Measurements from ENCODE around the gene SH3GL3.

SH3GL3 gene

GRCh38 chr15:83470887-83471286 is 23.7 kb downstream of the SH3GL3 start:
- no peak for DNase-seq

- no peak for DNase-seq
These were observed 24.2 kb downstream of the SH3GL3 start for GRCh38 chr15:83471307-83471866.

GRCh38 chr15:83472151-83472550 is 25.0 kb downstream of the SH3GL3 start:
- DNase-seq: no peak

- DNase-seq: no peak
These were observed 25.7 kb downstream of the SH3GL3 start for GRCh38 chr15:83472797-83473196.

- no peak for DNase-seq
These were observed 27.4 kb downstream of the SH3GL3 start for GRCh38 chr15:83474578-83474977.

- DNase-seq: no peak
These were observed 28.4 kb downstream of the SH3GL3 start for GRCh38 chr15:83475551-83475950.

- no peak for DNase-seq
These were observed 28.9 kb downstream of the SH3GL3 start for GRCh38 chr15:83476066-83476465.

- no peak for DNase-seq
These were observed 29.6 kb downstream of the SH3GL3 start for GRCh38 chr15:83476708-83477107.

GRCh38 chr15:83477172-83477807 is 30.1 kb downstream of the SH3GL3 start:
- DNase-seq: no peak

- no peak for DNase-seq
These were observed 30.8 kb downstream of the SH3GL3 start for GRCh38 chr15:83477808-83478537.

- no peak for DNase-seq
These were observed 36.5 kb downstream of the SH3GL3 start for GRCh38 chr15:83483612-83484011.

- DNase-seq: no peak
These were observed 37.5 kb downstream of the SH3GL3 start for GRCh38 chr15:83484636-83485035.

- no peak for DNase-seq
These were observed 39.2 kb downstream of the SH3GL3 start for GRCh38 chr15:83486363-83486762.

GRCh38 chr15:83487519-83487918 is 40.4 kb downstream of the SH3GL3 start:
- DNase-seq: no peak

- DNase-seq: no peak
These were observed 42.5 kb downstream of the SH3GL3 start for GRCh38 chr15:83489690-83490089.

GRCh38 chr15:83491486-83491885 is 44.3 kb downstream of the SH3GL3 start:
- DNase-seq: no peak

GRCh38 chr15:83496766-83497165 is 49.6 kb downstream of the SH3GL3 start:
- no peak for DNase-seq

- DNase-seq: no peak
These were observed 51.2 kb downstream of the SH3GL3 start for GRCh38 chr15:83498374-83498773.

GRCh38 chr15:83498801-83499200 is 51.7 kb downstream of the SH3GL3 start:
- DNase-seq: no peak

GRCh38 chr15:83499476-83499875 is 52.3 kb downstream of the SH3GL3 start:
- DNase-seq: no peak

GRCh38 chr15:83503595-83504364 is 56.6 kb downstream of the SH3GL3 start:
- no peak for DNase-seq

GRCh38 chr15:83504365-83504764 is 57.2 kb downstream of the SH3GL3 start:
- no peak for DNase-seq

- DNase-seq: no peak
These were observed 62.9 kb downstream of the SH3GL3 start for GRCh38 chr15:83510001-83510400.

- DNase-seq: no peak
These were observed 65.3 kb downstream of the SH3GL3 start for GRCh38 chr15:83512459-83512858.
